Measurements from ENCODE around the gene MPP7.

MPP7 gene

DNA sequence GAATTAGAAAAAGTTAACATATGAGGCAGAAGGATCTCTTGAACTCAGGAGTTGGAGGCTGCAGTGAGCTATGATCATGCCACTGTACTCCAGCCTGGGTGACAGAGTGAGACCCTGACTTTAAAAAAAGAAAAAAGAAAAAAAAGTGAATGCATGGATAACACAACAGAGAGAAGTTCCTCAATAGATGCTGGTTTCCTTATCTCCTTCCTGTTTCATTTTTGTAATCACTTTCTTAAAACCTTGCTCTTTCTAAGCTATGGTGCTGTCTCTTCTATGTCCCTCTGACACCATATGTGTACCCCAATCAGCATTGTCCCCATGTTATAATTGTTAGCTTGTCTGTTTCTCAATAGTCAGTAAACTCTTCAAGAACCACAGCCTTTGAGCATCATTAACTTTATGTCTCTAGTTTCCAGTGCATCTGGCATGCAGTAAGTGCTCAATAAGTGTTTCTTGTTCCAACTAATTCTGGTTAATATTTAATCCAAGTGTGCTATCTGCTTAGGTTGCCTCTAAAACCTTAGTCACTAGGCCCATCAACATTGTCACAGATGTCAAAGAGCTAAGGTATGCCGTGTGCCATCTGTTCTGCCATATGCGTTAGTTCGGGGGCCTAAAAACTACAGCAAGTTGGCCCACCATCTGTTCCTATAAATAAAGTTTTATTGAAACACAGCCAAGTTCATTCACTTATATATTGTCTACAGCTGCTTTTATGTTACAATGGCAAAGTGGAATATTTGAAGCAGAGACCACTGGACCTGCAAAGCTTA is 36.2 kb downstream of the MPP7 start:
- DNase-seq, result no peak

- DNase-seq, result no peak
These were observed 39.6 kb downstream of the MPP7 start for GRCh38 chr10:28263136-28263857.

- DNase-seq, result no peak
These were observed 46.1 kb downstream of the MPP7 start for GRCh38 chr10:28256776-28257175.

GRCh38 chr10:28254290-28254985 is 48.4 kb downstream of the MPP7 start:
- DNase-seq, result no peak

GRCh38 chr10:28253169-28253785 is 49.6 kb downstream of the MPP7 start:
- DNase-seq, result no peak

Measured in activated CD4-positive, alpha-beta T cell treated with anti-CD3 and anti-CD28 coated beads for 48 hours (primary cell).